Body of pancreas (tissue), 4 donors: ENCODE results near the gene HTT. TPM values are rescaled to one million over a fixed set of nuclear protein-coding genes. Genes with fewer than 3 reads are reported as not detected.

Experiments
- ATAC-seq: fragments of 150-250 bp; one replicate; pipeline ENCODE4 v1.9.1; 2016
- DNase-seq, 4 donors: peaks; one replicate each; pipeline ENCODE4 v3.0.0-alpha.2; 2019
- H3K27ac ChIP-seq, 4 donors: fragments of 200-600 bp; sonication (generic); 1 replicate in 3 of 4; 2 replicates in 1 of 4; pipeline versions ENCODE4 v1.5.1 to v1.6.1; 2016 to 2019; ENCODE audit warnings: mild to moderate bottlenecking in 1 of 4, mixed read lengths in 1 of 4, moderate library complexity in 1 of 4
- H3K27me3 ChIP-seq, 2 donors: fragments of 200-600 bp; sonication (generic); one replicate each; pipeline ENCODE4 v1.6.0; 2016; ENCODE audit warnings: mild to moderate bottlenecking in 1 of 2
- H3K36me3 ChIP-seq, 2 donors: fragments of 200-600 bp; sonication (generic); replicated peaks in 1 of 2; 2 replicates each; pipeline ENCODE4 v1.5.1; 2016; ENCODE audit warnings: low read depth in 2 of 2; ENCODE audit not compliant: insufficient read depth in 1 of 2
- H3K4me1 ChIP-seq: fragments of 200-600 bp; sonication (generic); one replicate; pipeline ENCODE4 v1.6.0; 2016
- H3K4me3 ChIP-seq, 2 donors: fragments of 200-600 bp; sonication (generic); 1 replicate in 1 of 2; 2 replicates in 1 of 2; pipeline ENCODE4 v1.5.1; 2016 to 2019
- H3K9me3 ChIP-seq, 3 donors: fragments of 200-600 bp; sonication (generic); 1 replicate in 2 of 3; 2 replicates in 1 of 3; pipeline ENCODE4 v1.5.1; 2016
- CTCF ChIP-seq, 7 experiments: fragments of 450-650 bp in 4 of 7; fragments of 200-600 bp in 3 of 7; sonication (generic) in 3 of 7; IDR thresholded peaks; one replicate each; pipeline ENCODE4 v1.5.1; 2016 to 2019; ENCODE audit warnings: antibody characterized with exemption in 7 of 7
- POLR2A ChIP-seq, 3 donors: fragments of 450-650 bp; IDR thresholded peaks; one replicate each; pipeline ENCODE4 v1.6.1; 2016; ENCODE audit warnings: antibody characterized with exemption in 3 of 3, mild to moderate bottlenecking in 2 of 3
- WGBS, 2 donors: methylation state at CpG; one replicate each; pipeline ENCODE4 v1.1.5; 2017; 5-methylcytosine and 5-hydroxymethylcytosine counted together
- intact Hi-C: fragments of 100-400 bp; cut with DNase I; formaldehyde crosslinking; loops from one replicate; pipeline ENCODE4 v1.15.1; 2023
- total RNA-seq, 2 donors: library from RNA; depleted of rRNA; stranded (reverse); fragments of >200 nt; gene quantifications; one replicate each; pipeline ENCODE4 v1.1.0, GENCODE V29; 2016

Gene HTT
- total RNA-seq, 2 donors from 2014 or later: 40.5 to 115 TPM

DNA sequence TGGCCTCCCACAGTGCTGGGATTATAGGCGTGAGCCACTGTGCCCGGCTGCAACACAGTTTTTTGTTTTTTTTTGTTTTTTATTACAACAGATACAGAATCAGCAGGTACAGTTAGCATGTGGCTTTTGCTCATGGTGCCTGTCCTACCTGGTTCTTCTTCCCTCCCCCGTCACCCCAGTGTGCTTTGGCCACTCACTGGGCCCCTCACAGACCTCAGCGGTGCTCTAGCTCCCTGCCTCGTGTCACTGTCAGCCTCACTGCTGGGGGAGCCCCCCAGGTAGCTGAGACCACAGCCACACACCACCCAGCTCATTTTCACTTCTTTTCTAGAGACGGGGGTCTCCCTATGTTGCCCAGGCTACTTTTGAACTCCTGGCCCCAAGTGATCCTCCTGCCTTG is 38.8 kb upstream of the HTT start:
- Histone ChIP-seq H3K9me3 (no peaks in the 10 kb centered on the region), H3K27ac (no peak overlapping the region), H3K36me3 (no peaks in the 10 kb centered on the region), H3K4me3 (no peak overlapping the region), H3K27me3 (no peaks in the 10 kb centered on the region), H3K4me1 (peaks cover 7% of the 10 kb centered on the region)
- TF ChIP-seq CTCF (IDR thresholded peaks at IDR 0.05) (no peak), POLR2A (IDR thresholded peaks at IDR 0.05) (no peak)
- ATAC-seq (no peak), DNase-seq (no peak)
- intact Hi-C loops: loop anchor here (10.0 kb wide), 2 partner anchors 51 to 271 kb away; no protein-coding TSS in a partner anchor
- 88 to 94% methylated on average over 6 of the region's 6 CpGs for WGBS, 2 donors

DNA sequence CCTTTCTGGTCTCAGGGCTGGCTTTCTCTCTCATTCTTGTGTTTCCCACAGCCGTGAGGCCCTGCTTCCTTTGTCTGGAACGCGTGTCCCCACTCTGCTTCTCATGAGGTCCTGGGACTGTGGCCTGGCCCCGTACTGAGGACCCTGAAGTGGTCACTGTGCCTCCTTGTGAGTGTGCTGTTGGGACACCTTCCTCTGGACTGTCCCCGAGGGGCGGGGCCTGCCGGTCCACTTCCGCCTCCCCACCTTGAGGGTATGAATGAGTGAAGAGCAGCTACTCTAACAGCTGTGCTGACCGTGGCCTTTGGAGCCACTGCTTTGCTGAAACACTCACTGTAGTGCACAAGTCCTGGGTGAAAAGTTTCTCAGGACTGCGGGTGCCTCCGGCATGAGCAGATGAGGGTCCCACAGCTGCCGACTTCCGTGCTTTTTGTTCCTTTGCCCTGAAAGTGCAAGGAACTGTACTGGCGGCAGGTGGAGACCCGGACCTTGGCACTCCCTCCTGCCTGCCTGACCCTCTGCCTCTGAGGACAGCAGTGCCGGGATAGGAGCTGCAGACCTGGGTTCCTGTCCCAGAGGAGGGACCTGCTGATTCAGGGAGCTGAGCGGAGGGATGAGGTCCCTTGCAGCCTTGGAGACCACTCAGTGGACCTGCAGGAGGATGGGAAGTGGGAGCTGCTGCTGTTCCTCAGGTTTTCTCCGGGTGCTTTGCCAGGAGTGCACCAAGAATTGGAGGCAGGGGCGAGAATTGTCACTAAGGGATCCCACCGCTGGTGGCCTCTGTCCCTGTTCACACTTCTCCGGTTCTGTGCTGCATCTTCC is 38.1 kb upstream of the HTT start:
- H3K4me1 ChIP-seq: peaks cover 7% of the 10 kb centered on the region
- H3K4me3 ChIP-seq: no peak overlapping the region
- TF ChIP-seq POLR2A (IDR thresholded peaks at IDR 0.05): no peak
- no peak for DNase-seq
- ATAC-seq: no peak
- H3K27me3 ChIP-seq: no peaks in the 10 kb centered on the region
- intact Hi-C loops: loop anchor here (10.0 kb wide), 2 partner anchors 52 to 272 kb away; no protein-coding TSS in a partner anchor
- WGBS, 2 donors: 87 to 88% methylated on average over 12 to 20 of the region's 21 CpGs
- no peaks in the 10 kb centered on the region for H3K9me3 ChIP-seq
- no peaks in the 10 kb centered on the region for H3K36me3 ChIP-seq
- H3K27ac ChIP-seq: no peak overlapping the region

DNA sequence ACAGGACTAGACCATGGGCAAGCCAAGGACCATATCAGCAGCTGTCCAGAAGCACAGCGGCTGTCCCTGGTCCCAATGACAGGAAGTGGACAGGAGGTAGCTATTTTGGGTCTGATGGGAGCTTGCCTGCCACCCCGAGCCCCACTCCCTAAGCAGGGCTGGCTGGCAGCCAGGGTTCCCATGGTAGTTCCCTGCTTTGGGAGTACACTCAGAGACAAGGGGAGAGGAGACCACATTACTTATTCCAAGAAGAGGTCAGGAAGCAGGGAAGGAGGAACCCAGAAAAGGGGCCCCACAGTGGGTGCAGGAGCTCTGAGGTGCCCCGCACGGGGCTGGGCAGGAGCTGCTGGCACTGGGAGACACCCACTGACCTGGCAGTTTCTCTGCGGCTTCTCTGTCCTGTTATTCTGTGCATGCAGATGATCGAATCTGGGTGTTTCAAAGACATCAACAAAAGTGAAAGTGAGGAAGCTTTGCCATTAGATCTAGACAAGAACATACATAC is 36.5 kb upstream of the HTT start:
- ATAC-seq (no peak), DNase-seq (peak in 2 of 4 donors; percentile 8 to 15)
- Histone ChIP-seq H3K27me3 (no peaks in the 10 kb centered on the region), H3K4me3 (no peak overlapping the region), H3K4me1 (peaks cover 17% of the 10 kb centered on the region), H3K9me3 (no peaks in the 10 kb centered on the region), H3K27ac (no peak overlapping the region), H3K36me3 (no peaks in the 10 kb centered on the region)
- 51 to 61% methylated on average over 6 of the region's 6 CpGs for WGBS, 2 donors
- intact Hi-C loops: loop anchor here (10.0 kb wide), 2 partner anchors 53 to 273 kb away; no protein-coding TSS in a partner anchor
- TF ChIP-seq CTCF (IDR thresholded peaks at IDR 0.05) (no peak), POLR2A (IDR thresholded peaks at IDR 0.05) (no peak)

GRCh38 chr4:3039706-3040366 is 34.6 kb upstream of the HTT start:
- no peaks in the 10 kb centered on the region for H3K9me3 ChIP-seq
- peaks cover 21% of the 10 kb centered on the region for H3K4me1 ChIP-seq
- no peak overlapping the region for H3K4me3 ChIP-seq
- WGBS, 2 donors: 80 to 84% methylated on average over 7 to 8 of the region's 8 CpGs
- intact Hi-C loops: loop anchor here (10.0 kb wide), 2 partner anchors 55 to 275 kb away; no protein-coding TSS in a partner anchor
- TF ChIP-seq CTCF (IDR thresholded peaks at IDR 0.05): no peak
- no peak for TF ChIP-seq POLR2A (IDR thresholded peaks at IDR 0.05)
- no peak for ATAC-seq
- DNase-seq: no peak
- H3K36me3 ChIP-seq: no peaks in the 10 kb centered on the region
- no peak overlapping the region for H3K27ac ChIP-seq
- H3K27me3 ChIP-seq: no peaks in the 10 kb centered on the region
